A673 (cell line): Measurements from ENCODE around the gene ACTN4. TPM values are rescaled to one million over a fixed set of nuclear protein-coding genes. Genes with fewer than 3 reads are reported as not detected.

ENCODE experiments used
- BruUV-seq: library from RNA; stranded (reverse); fragments of 400-500 nt; replicated peaks from 2 replicates; lab custom pipeline; 2021; lab: Mats Ljungman, UMichigan
- CTCF ChIA-PET: fragments of 300-600 bp; sonication (Branson Sonifier 250); formaldehyde crosslinking; loops from one replicate; lab custom pipeline; 2022; ENCODE audit warnings: antibody characterized with exemption; lab: Charles Lee
- POLR2A ChIA-PET: fragments of 300-600 bp; sonication (Branson Sonifier 250); formaldehyde crosslinking; loops from one replicate; lab custom pipeline; 2022; ENCODE audit warnings: antibody characterized with exemption; ENCODE audit not compliant: low non-redundant PET; lab: Charles Lee
- DNase-seq: peaks from one replicate; pipeline ENCODE4 v3.0.0-alpha.2; 2015; ENCODE audit warnings: low spot score
- H3K27ac ChIP-seq: fragments of 200-600 bp; sonication (generic); 2 replicates; pipeline ENCODE4 v1.5.1; 2016; ENCODE audit warnings: mixed run types, low read depth, mild to moderate bottlenecking, mixed read lengths, antibody characterized with exemption, low read length; ENCODE audit not compliant: poor library complexity, severe bottlenecking
- H3K27me3 ChIP-seq: fragments of 200-600 bp; sonication (generic); replicated peaks from 2 replicates; pipeline ENCODE4 v1.6.1; 2017; ENCODE audit warnings: mixed run types, low read depth, mild to moderate bottlenecking, mixed read lengths, antibody characterized with exemption, low read length; ENCODE audit not compliant: insufficient read depth, poor library complexity
- H3K36me3 ChIP-seq: fragments of 200-600 bp; sonication (generic); 2 replicates; pipeline ENCODE4 v1.6.1; 2016; ENCODE audit warnings: mixed run types, mild to moderate bottlenecking, mixed read lengths, antibody characterized with exemption, low read length; ENCODE audit not compliant: insufficient read depth, poor library complexity, severe bottlenecking
- H3K4me1 ChIP-seq: fragments of 200-600 bp; sonication (generic); 2 replicates; pipeline ENCODE4 v1.6.1; 2017; ENCODE audit warnings: mixed run types, mild to moderate bottlenecking, mixed read lengths, antibody characterized with exemption, low read length; ENCODE audit not compliant: insufficient read depth, poor library complexity, severe bottlenecking
- H3K4me3 ChIP-seq: fragments of 200-600 bp; sonication (generic); 2 replicates; pipeline ENCODE4 v1.5.1; 2016; ENCODE audit warnings: low read depth, mixed run types, mild to moderate bottlenecking, mixed read lengths, low read length; ENCODE audit not compliant: poor library complexity, severe bottlenecking
- H3K9me3 ChIP-seq: fragments of 200-600 bp; sonication (generic); 2 replicates; pipeline ENCODE4 v1.6.1; 2016; ENCODE audit warnings: mixed run types, low read depth, mild to moderate bottlenecking, mixed read lengths, antibody characterized with exemption, low read length; ENCODE audit not compliant: poor library complexity, severe bottlenecking
- EZH2 ChIP-seq: fragments of 200-600 bp; sonication (generic); IDR thresholded peaks from 2 replicates; pipeline ENCODE4 v1.6.1; 2017; ENCODE audit warnings: borderline replicate concordance, low read depth, mild to moderate bottlenecking, mixed read lengths, antibody characterized with exemption, low read length; ENCODE audit not compliant: poor library complexity, severe bottlenecking
- intact Hi-C: fragments of 100-400 bp; cut with micrococcal nuclease; formaldehyde crosslinking; loops from one replicate; pipeline ENCODE4 v1.10.0; 2022; ENCODE audit not compliant: unreplicated experiment
- total RNA-seq: library from RNA; stranded (reverse); gene quantifications from 2 replicates; pipeline ENCODE4 v1.2.3, GENCODE V29; 2021
- TF ChIP-seq, protein P1 (sequence below): fragments of 300-800, 200-600 bp; sonication (generic); conservative IDR thresholded peaks from 2 replicates; pipeline ENCODE4 v1.5.1; 2017; ENCODE audit warnings: low read depth, mild to moderate bottlenecking, antibody characterized with exemption, low read length, moderate library complexity, mixed read lengths

ACTN4 gene
- total RNA-seq, 1 experiment from 2014 or later: 397 TPM

DNA sequence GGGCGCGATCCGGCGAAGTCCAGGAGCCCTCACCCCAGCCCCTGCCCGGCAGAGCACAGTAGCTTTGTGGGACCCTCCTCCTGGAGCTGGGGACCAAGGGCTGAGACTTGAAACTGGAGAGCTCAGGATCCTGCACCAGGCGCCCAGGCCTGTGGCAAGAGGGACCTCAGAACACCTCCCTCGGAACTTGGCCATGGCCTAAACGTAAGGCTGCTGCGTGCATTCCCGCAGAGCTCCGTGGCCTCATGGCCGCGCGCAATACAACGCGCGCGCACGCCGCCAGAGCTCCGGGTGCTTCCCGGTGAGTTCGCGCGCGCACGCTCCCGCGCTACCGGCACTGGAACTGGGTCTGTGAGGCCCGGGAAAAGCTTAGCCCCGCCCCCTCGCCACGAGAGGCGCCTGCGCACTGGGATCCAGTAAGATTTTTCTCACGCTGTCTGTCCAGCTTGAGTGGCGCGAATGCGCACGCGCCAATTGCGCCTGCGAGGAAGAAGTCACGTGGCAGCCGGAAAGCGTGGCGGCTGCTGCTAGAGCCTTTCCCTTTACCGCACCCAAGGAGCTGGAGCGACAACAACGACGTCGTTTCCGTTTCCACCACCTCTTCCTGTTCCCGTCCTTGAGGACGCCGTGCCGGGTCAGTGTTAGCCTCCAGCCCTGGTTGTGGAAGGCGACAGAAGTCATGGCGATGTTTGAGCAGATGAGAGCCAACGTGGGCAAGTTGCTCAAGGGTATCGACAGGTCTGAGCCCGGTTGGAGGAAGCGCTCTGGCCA lies 28.7 kb upstream of the ACTN4 start, which contains the start of gene EIF3K:
Gene EIF3K, plus strand, starts transcription at position 599 of the 771 bp plus-strand sequence. Its CDS starts 81 bp downstream, at position 680.
- POLR2A ChIA-PET: interaction anchor here (0.6 to 1.0 kb wide), 4 partner anchors 11 to 428 kb away, joined by 3 to 4 read pairs (median 4); partner anchors contain the start of genes NFKBIB and SIRT2
- DNase-seq: peak; percentile 99
- no TSS peak for BruUV-seq
- TF ChIP-seq EZH2: no peak
- TF ChIP-seq, protein P1, sequence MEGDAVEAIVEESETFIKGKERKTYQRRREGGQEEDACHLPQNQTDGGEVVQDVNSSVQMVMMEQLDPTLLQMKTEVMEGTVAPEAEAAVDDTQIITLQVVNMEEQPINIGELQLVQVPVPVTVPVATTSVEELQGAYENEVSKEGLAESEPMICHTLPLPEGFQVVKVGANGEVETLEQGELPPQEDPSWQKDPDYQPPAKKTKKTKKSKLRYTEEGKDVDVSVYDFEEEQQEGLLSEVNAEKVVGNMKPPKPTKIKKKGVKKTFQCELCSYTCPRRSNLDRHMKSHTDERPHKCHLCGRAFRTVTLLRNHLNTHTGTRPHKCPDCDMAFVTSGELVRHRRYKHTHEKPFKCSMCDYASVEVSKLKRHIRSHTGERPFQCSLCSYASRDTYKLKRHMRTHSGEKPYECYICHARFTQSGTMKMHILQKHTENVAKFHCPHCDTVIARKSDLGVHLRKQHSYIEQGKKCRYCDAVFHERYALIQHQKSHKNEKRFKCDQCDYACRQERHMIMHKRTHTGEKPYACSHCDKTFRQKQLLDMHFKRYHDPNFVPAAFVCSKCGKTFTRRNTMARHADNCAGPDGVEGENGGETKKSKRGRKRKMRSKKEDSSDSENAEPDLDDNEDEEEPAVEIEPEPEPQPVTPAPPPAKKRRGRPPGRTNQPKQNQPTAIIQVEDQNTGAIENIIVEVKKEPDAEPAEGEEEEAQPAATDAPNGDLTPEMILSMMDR: no peak
- intact Hi-C loops: no loop called here
- peak within 1 kb of the TSS; percentile 92 for H3K4me3 ChIP-seq
- H3K4me1 ChIP-seq: peaks cover 7% of the 10 kb centered on the region
- peaks cover 30% of the 10 kb centered on the region for H3K36me3 ChIP-seq
- CTCF ChIA-PET: interaction anchor here (1.2 kb wide), 1 partner anchor 16 kb away, joined by 7 read pairs; no protein-coding TSS in a partner anchor
- H3K27me3 ChIP-seq: no peaks in the 10 kb centered on the region
- no peaks in the 10 kb centered on the region for H3K9me3 ChIP-seq
- H3K27ac ChIP-seq: peak within 1 kb of the TSS; percentile 92

DNA sequence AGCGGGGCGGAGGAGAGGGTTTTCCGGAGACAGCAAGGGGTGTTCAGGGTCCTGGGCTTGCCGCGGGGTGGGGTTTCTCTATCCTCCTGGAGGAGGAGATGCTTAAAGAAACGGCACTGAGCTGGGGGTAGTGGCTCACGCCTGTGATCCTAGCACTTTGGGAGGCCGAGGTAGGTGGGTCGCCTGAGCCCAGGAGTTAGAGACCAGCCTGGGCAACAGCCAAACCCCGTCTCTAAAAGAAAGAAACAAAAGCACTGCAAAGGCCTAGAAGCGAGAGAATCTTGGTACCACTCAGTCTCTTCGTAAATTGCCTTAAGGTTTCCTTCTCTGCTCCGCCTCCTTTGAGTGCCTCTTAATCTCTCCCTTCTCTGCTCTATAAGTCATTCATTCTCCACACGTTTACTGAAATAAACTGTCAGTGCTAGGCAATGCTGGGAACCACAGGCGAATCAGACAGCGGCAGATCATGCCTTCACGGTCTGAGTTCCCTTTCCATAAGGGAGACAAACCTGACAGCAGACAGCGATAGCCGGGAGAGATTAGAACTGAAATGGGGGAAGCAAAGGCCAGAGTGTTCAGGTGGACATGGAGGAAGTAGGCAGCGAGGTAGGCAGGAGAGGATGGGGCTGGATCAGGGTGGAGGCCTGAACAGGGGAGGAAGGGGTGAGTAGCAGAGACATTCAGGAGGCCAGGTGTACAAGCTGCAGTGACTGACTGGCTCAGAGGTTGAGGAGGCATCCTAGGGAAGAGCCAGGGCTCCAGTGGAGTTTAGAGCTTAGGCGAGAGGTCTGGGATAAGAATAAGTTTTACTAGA lies 27.9 kb upstream of the ACTN4 start:
- BruUV-seq: TSS peak; percentile 51
- Histone ChIP-seq H3K9me3 (no peaks in the 10 kb centered on the region), H3K4me3 (peak overlapping the region; percentile 92), H3K4me1 (peaks cover 7% of the 10 kb centered on the region), H3K27me3 (no peaks in the 10 kb centered on the region), H3K36me3 (peaks cover 38% of the 10 kb centered on the region), H3K27ac (peak overlapping the region; percentile 92)
- no peak for DNase-seq
- ChIA-PET POLR2A (interaction anchor here (0.6 to 1.0 kb wide), 3 partner anchors 11 to 280 kb away, joined by 3 to 4 read pairs (median 3); partner anchors contain the start of genes NFKBIB and SIRT2), CTCF (interaction anchor here (1.2 kb wide), 1 partner anchor 15 kb away, joined by 7 read pairs; no protein-coding TSS in a partner anchor)
- intact Hi-C loops: no loop called here
- no peak for TF ChIP-seq EZH2

DNA sequence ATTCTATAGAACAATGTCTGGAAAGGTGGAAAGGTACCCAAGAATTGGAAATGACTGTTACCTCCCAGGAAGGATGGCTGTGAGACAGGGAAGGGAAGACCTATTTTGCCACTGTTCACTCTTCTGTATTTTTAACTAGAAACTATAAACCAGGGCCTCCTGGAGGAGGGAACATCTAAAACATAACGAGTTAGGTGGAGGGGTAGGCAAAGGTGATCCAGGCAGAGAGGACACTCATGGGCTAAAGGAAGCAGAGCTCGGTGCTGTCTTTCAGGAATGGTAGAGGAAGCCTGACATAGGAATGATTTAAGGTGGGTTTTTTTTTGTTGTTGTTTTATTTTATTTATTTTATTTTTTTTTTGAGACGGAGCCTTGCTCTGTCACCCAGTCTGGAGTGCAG lies 22.6 kb upstream of the ACTN4 start:
- no TSS peak for BruUV-seq
- no peak for TF ChIP-seq EZH2
- TF ChIP-seq, protein P1: no peak
- intact Hi-C loops: no loop called here
- ChIA-PET POLR2A (no interaction called here), CTCF (interaction anchor here (1.9 kb wide), 1 partner anchor 10 kb away, joined by 6 read pairs; no protein-coding TSS in a partner anchor)
- Histone ChIP-seq H3K36me3 (peaks cover 74% of the 10 kb centered on the region), H3K27ac (no peak overlapping the region), H3K4me1 (no peaks in the 10 kb centered on the region), H3K4me3 (no peak overlapping the region), H3K27me3 (no peaks in the 10 kb centered on the region), H3K9me3 (no peaks in the 10 kb centered on the region)
- no peak for DNase-seq
